ENCODE measurements around the gene RAB4B. TPM values are rescaled to one million over a fixed set of nuclear protein-coding genes. Genes with fewer than 3 reads are reported as not detected.
A peak's percentile ranks its signal among the peaks of the same experiment; 100 is the strongest.
"Not testable (repeated sequence)": the region's sequence is repeated elsewhere in the genome, so short reads cannot be mapped to it uniquely, and the experiment has no call there.

The RAB4B gene
- polyA plus RNA-seq, 4 donors, result 11.2 to 13.7 (median 12.0) TPM

- DNase-seq (ENCODE audit: low read depth in 4 of 4, low spot score in 2 of 4), result peak in 3 of 4 donors; percentile 74 to 92 (median 86)
These were observed 959 bp upstream of the RAB4B start for GRCh38 chr19:40776932-40777644.

- DNase-seq (ENCODE audit: low read depth in 4 of 4, low spot score in 2 of 4), result peak in 1 of 4 donors; percentile 95
These were observed 456 bp upstream of the RAB4B start for GRCh38 chr19:40777645-40777936.

GRCh38 chr19:40778706-40779284, 748 bp downstream of the RAB4B start:
- DNase-seq (ENCODE audit: low read depth in 4 of 4, low spot score in 2 of 4), result no peak

GRCh38 chr19:40780582-40780981, 2.5 kb downstream of the RAB4B start:
- no peak for DNase-seq (ENCODE audit: low read depth in 4 of 4, low spot score in 2 of 4)

GRCh38 chr19:40781140-40781539, 3.1 kb downstream of the RAB4B start:
- DNase-seq (ENCODE audit: low read depth in 4 of 4, low spot score in 2 of 4), result no peak

GRCh38 chr19:40783711-40784110, 5.7 kb downstream of the RAB4B start:
- no peak for DNase-seq (ENCODE audit: low read depth in 4 of 4, low spot score in 2 of 4)

GRCh38 chr19:40784146-40784545, 6.1 kb downstream of the RAB4B start:
- DNase-seq (ENCODE audit: low read depth in 4 of 4, low spot score in 2 of 4), result not testable (repeated sequence)

GRCh38 chr19:40785526-40785925, 7.5 kb downstream of the RAB4B start:
- DNase-seq (ENCODE audit: low read depth in 4 of 4, low spot score in 2 of 4), result no peak

- DNase-seq (ENCODE audit: low read depth in 4 of 4, low spot score in 2 of 4), result no peak
These were observed 8.3 kb downstream of the RAB4B start for GRCh38 chr19:40786060-40787037.

GRCh38 chr19:40791349-40791748, 13.3 kb downstream of the RAB4B start:
- no peak for DNase-seq (ENCODE audit: low read depth in 4 of 4, low spot score in 2 of 4)

GRCh38 chr19:40791996-40792395, 13.9 kb downstream of the RAB4B start:
- no peak for DNase-seq (ENCODE audit: low read depth in 4 of 4, low spot score in 2 of 4)

GRCh38 chr19:40797166-40797962, 19.3 kb downstream of the RAB4B start:
- no peak for DNase-seq (ENCODE audit: low read depth in 4 of 4, low spot score in 2 of 4)

GRCh38 chr19:40797963-40798682, 20.1 kb downstream of the RAB4B start:
- peak in 1 of 4 donors; percentile 86 for DNase-seq (ENCODE audit: low read depth in 4 of 4, low spot score in 2 of 4)

- peak; percentile 92 to 100 (median 98) for DNase-seq (ENCODE audit: low read depth in 4 of 4, low spot score in 2 of 4)
These were observed 20.9 kb downstream of the RAB4B start, which contains the start of gene EGLN2 for GRCh38 chr19:40798683-40799557. TSS of gene EGLN2 (plus strand) at chr19:40799191. CDS start at chr19:40800573, 1,382 bp downstream.

GRCh38 chr19:40799558-40800338, 21.7 kb downstream of the RAB4B start:
- no peak for DNase-seq (ENCODE audit: low read depth in 4 of 4, low spot score in 2 of 4)

- DNase-seq (ENCODE audit: low read depth in 4 of 4, low spot score in 2 of 4), result no peak
These were observed 22.4 kb downstream of the RAB4B start for GRCh38 chr19:40800339-40800996.

- no peak for DNase-seq (ENCODE audit: low read depth in 4 of 4, low spot score in 2 of 4)
These were observed 22.9 kb downstream of the RAB4B start for GRCh38 chr19:40800997-40801377.
